HL-60 (cell line): ENCODE measurements around the gene POLR2C.

Experiments used
- CTCF ChIP-seq: IDR thresholded peaks from one replicate; pipeline ENCODE4 v1.5.1; 2011; ENCODE audit warnings: low read length, control low read depth, inconsistent platforms; ENCODE audit not compliant: insufficient read depth
- POLR2AphosphoS5 ChIP-seq: IDR thresholded peaks from 2 replicates; pipeline ENCODE4 v1.6.1; 2012; ENCODE audit warnings: low read depth

DNA sequence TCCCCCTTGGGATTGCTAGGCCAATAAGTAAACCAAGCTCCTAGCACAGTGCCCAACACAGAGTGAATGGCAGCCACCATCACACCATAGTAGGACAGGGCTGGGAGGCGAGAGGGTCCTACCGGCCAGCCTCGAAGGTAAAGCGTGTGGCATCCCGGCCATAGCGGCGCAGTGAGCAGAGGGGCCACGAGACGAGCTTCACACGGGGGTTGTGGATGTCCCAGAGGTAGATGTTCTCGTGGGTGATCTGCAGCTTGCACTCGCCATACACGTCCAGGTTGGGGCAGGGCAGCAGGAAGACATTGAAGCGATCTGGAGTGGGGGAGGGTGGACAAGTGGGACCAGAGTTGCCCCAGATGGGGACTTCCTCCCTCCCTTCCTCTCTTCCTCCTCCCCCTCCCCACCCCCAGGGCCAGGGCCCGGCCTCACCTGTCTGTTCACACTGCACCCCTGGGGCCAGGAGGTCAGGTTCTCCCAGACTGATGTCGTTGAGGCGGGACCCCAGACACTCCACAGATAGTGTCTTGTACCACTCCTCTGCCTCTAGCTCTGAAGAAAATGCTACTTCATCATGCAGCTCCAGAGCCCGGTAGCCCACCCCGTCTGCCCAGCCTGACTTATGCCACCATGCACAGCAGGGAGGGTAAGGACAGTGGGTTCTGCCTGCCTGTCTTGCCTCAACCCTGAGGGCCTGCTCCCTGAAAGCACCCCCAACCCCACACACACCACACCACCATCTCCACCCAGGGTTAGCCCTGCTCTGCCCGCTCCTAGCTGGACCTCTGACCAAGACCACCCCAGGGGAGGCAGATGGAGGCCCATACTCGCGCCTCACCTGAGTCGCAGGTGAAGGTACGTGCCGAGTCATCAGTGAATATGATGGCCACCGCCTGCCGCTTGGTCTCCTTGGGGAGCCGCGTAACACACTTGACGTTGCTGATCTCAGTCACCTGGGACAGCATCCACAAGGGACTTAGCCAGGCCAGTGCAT is 12.5 kb downstream of the POLR2C start:
- TF ChIP-seq CTCF (no peak), POLR2AphosphoS5 (no peak)
